ENCODE results near the gene SLC49A4.

Gene SLC49A4

DNA sequence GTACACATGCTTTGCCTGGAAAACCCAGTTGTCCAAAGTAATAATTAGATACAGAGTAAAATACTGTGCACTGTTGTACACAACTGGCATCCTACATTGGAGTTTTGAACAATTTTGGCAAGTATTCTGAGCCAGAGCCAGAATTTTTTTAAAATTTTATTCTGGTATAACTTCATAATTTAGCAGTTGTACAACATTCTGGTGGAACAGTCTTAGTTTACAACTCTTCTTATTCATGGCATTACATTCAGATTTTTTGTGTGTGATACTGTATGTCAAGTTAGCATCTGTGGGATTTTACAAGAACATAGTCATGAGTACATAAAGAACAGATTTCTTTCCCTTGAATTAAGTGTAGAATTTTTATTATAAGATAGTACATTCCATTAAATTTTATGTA is 67.5 kb downstream of the SLC49A4 start:
- no peak for DNase-seq

DNA sequence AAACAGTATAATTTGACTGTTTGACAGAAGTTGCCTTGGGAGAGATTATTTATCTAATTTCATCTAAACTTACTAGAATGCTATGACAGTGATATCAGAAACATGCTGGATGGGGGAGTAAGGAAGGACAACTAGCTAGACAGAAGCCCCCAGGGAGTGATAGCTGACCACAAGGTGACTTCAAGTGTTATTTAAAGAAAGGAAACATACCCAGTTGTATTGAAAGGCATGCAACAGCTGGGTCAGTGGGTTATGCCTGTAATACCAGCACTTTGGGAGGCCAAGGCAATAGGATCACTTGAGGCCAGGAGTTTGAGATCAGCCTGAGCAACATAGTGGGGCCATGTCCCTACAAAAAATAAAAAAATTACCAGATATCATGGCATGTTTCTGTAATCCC is 69.6 kb downstream of the SLC49A4 start:
- DNase-seq: no peak

DNA sequence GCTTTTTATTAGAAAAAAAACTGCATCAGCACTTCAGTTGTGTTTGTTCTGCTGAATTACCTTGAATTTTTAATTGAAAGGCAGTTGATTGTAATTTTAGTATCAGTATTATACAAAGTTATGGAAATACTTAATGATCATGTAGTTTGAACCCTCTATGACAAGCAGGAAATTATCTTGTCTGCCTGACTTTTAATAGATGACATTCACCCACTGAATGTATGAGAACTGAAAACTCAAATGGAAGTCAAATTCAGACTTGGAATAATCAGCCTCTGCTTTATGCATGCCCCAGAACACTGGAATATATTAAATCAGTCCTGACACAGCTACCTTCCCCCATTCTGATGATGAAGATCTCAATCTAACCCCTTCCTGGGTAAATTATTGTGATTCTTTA is 73.5 kb downstream of the SLC49A4 start:
- DNase-seq: no peak

DNA sequence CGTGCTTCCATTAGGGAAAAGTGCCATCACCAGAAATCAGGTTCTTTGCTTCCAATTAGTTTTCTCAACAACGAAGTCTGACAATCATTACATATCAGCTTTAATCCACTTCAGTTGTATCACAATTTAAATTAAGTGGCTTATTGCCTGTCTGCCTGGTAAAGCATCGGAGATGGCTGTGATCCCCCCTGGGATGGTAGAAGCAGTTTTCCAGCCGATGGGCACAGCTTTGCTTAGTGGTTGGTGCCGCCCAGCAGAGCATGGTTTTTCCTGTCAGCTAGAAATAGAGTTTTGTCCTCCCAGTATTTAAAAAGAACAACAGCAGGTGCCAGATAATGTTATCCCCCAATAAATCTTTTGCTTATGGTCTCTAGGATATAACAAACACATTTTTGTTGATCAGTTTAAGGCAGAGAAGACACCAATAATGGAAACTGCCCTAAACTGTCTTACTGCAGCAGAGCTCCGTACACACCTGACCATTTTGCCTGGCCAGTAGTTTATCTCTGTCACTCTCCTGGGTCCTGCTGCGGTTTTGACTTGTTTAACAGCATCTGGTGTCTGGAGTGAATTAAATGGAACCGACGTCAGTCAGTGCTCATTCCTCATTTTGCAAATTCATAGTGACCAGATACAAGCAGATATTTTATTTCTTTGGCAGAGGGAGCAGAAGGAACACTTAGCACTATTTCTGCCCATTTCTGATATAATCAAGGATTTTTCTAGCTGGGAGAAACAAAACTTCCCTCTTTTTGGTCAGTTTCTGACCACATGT is 79.1 kb downstream of the SLC49A4 start:
- DNase-seq: no peak

DNA sequence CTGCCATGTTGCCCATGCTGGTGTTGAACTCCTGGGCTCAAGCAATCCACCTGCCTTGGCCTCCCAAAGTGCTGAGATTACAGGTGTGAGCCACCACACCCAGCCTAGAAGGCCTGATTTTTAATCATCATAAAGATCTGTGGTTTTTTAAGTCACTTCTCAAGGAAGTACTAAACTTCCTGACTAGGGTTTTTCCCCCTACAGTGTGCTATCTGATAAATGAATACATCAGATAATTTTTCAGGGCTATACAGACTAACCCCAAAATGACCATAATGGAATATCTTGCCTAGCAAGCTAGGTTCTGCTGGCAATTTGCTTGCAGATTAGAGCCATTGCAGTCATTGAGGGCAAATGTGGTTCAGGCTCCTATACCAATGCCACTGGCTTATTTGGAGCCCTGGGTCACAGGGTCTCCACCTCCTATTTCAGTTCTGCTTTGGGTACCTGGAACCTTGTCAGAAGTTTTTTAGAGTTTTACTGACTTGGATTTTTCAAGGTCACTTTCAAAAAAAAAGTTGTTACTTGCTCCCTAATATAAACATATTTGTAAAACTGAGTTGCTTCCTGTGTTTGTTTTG is 80.8 kb downstream of the SLC49A4 start:
- no peak for DNase-seq

DNA sequence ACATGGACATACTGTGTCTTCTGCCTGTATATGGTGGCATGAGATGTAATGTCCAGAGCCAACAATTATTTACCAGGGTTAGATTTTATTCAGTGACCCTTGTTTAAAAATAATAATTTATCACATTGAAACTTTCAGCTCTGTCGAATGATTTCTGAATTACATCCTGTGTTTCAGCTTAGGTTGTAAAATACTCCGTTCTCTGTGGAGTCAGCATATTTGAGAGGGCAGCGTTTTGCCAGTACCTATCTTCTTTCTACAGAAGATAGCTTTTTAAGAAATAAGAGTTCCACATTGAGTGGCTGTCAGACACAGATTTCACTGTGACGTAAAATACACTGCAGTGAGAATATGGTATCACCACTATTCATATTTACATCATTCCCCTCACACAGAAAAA is 85.3 kb downstream of the SLC49A4 start:
- no peak for DNase-seq

DNA sequence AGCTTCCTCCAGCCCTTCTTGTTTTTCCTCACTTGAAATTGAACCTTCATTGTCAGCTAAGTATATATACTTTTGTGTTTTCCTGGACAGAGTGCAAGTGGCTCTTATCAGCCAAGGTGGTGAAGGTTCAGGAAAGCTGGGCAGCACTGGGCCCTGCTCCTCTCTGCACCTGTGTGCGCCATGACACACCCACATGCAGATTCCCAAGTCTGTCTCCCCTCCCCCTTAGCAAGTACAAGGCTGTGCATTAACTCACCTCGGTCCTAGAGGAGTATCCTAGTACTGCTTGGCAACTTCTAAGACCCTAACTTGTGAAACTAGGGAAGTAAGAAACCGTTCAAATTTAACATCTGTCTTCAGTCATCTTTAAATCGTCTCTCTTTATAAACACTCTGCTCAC is 85.8 kb downstream of the SLC49A4 start:
- no peak for DNase-seq

DNA sequence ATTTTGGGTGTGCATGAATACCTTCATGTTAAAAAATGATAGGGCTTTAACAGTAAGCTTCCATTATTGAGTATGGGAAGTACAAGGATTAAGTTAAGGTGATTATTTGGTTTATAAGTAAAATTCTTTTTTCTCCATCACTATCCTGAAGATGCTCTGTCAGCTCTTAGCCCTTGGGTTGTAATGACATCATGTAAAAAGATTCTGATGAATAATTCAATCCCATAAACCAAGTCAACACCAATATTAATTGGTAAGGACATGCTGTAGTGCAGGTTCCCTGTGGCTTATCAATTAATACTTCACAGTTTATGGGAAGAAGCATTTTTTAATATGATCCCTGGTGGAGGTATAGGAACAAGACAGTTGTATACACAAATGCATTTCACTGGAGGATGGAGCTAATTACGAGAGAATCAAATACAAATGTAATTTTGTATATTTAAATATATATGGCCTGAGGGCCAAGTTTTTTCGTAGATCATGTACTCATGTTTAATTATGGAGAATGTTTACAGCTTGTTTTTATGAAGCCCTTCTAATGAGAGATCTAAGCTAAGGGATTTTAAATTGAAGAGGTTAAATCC is 87.6 kb downstream of the SLC49A4 start:
- no peak for DNase-seq

DNA sequence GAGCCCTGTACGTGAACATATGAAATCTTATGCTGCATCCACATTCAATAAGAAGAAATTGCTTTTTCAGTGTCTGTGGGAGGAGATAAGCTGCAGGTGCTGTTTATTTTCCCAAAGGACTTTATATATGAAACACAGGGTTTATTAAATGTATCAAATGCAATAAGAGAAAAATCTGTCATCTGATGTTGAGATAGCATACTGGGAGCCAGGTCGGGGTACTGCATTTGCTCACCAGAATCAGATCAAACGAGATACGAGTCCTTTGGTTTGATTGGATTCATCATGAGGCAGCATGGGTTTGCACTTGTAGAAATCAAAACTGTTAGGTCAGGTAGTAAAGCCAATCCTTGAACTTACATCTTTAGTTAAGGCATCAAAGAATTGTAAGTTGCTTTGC is 91.4 kb downstream of the SLC49A4 start:
- DNase-seq: no peak

DNA sequence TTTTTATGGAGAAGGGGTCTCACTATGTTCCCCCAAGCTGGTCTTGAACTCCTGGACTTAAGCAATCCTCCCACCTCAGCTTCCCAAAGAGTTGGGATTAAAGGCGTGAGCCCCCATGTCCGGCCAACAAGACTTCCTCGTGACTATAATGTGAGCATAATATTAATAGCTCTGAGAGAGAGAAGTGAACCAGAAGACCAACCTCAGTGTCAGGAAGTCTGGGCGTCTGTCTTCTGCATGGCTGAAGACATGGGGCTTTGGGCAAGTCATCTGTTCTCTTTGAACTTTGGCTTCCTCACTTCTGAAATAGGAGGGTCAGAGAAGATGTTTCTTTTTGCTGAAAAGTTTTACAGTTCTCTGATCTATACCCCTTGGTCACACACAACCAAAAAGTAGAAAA is 92.1 kb downstream of the SLC49A4 start:
- DNase-seq: no peak

DNA sequence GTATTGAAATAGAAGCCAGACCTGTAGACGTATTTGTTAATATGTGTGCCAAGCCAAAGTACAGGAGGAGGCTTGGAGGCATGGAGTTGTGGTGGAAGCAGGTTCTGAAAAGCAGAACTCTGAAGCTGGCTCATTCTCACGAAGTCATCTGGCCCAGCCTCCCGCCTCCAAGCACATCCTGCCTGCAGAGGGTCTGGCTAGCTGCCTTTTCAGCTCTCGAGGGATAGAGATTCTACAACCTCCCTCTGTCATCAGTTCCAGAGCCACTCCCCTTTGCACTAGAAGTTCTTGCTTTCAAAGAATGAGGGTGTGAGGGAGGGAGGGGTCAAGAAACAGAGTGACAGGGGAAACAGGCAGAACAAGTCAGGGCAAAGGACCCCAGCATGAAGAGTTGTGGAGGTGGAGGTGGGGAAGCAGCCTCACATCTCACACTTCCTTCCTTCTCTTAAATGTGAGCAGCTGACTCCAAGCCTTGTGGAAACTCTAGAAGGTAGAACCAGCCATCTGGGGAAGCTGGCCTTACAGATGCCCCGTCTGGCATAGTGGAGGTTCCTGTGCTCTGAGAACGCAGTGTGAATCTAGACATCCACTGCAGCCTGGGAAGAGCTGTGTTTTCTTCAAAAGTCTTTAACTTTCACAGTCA is 95.3 kb downstream of the SLC49A4 start:
- no peak for DNase-seq

DNA sequence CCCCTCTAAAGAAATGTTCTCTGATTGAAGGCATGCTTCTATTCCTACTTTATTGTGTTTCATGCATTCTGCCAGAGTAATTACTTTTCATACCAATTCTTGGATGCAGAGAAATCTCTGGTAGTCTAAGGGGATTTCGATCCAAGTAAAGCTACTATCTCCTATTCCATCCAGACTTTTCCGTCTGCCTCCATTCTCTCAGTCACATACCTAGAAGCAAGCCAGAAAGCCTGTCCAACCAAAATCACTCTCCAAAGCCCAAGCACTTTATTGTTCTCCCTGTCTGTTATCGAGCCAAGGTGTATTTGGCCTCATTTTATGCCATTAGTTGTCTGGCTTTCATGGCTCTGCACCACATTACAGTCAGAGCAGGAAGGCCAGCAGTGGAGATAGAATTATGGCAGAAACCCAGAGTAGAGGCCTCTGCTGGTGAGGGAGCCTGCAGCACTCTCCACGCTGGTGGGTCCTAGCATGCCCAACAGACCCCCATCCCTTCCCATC is 95.9 kb downstream of the SLC49A4 start:
- no peak for DNase-seq

DNA sequence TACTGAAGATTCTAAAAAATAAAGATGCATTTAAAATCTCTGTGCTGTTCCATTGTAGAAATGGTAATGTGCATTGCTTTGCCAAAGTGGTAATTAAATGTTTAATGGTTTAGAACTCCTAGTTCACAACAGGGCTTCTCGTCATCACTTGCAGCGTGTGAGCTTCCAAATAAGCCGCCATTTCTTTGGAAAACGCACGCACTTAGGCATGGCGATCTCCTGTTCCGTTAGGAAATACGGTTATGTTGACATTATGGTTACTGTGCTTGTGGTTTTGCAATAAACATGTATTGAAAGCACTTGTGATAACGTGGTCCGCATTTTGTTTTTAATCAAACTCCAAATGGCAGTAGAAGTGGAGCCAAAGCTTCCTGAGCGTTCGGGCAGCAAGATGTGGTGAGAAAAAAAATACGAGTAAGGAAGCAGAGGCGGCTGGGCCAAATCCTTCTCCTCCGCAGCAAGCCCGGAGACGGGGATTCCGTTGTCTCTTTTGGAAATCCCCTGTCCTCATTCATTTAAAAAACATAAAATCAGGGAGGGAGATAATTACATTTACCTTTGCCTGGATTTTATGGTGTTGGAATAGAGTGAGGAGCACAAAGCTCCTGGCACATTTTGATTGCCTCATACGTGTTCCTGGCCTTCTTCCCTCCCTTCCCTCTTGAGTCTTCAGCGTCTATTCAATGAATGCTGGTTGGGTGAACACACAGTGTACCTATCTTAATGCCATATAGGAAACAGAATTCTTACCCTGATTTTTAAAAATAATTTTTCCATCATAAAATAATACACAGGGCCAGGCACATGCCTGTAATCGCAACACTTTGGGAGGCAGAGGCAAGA is 97.5 kb downstream of the SLC49A4 start:
- DNase-seq: no peak

DNA sequence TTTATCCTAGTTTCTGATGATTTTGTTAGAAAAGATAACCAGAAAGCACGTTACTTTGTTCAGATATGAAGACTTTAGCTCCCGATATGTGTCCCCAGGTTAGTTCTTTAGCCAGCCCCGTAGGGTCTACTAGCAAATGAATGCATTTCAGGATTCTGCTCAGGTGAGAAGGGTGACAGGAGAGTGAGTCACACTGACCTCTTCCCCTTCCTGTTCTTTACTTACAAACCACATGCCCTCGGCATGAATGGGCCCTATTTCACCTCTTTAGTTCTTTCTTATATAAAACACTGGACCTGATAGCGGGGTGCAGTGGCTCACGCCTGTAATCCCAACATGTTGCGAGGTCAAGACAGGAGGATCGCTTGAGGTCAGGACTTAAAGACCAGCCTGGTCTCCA is 98.4 kb downstream of the SLC49A4 start:
- no peak for DNase-seq

DNA sequence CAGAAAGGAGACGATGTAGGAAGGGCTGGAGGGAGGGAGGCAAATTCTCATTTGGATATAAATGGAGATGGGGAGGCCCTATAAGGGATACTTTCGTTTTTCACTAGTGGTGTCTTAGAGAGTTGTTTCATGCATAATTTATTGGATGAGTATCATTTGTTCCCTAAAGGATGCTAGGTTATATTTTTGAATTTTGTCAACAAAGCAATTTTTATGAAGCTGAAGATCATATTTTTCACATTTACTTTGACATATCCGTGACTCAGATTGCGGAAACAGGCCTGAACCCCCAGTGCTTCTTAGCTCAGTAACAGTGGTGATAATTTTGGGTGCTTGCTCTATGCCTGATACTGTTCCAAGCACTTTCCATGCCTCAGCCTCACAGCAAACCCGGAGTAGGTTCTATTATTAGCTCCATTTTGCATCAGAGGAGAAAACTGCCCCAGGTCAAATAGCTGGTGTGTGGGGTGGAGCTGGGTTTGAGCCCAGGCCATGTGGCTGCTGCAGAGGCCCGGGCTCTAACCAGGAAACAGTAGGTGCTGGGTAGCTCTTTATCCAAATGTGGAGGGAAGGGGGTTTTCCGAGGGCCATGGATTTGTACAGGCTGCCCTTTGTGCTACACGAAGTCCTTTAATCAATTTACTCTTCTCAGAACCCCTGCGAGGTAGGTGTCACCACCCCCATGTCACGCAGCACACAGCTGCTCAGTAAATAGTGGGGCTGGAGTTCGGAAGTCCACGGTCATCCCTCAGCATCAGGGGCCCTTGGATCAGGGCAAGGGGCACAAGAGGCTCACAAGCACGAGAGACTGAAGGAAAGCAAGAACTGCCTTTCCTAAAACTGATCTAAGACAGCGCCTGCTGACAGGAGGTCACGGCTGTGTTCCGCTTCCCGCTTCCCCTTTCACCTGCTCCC is 99.1 kb downstream of the SLC49A4 start:
- DNase-seq: no peak

DNA sequence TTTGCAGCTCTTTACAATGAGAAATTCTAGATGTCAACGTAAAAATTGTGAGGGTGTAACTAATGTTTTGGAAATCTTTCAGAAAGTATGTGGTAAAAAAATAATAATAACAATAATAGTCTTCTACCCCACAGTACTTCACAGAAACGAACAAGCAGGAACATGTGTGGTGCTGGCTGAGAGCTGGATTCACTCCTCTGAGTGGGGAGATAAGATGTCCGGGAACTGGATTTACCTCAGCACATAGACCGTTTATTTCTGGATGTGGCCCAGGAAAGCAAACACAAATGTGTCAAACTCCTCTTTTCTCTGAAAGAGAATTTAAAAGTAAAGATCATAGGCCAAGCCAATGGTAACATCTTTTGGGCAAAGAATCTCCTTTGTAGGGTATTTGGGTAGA is 103.4 kb downstream of the SLC49A4 start:
- no peak for DNase-seq

DNA sequence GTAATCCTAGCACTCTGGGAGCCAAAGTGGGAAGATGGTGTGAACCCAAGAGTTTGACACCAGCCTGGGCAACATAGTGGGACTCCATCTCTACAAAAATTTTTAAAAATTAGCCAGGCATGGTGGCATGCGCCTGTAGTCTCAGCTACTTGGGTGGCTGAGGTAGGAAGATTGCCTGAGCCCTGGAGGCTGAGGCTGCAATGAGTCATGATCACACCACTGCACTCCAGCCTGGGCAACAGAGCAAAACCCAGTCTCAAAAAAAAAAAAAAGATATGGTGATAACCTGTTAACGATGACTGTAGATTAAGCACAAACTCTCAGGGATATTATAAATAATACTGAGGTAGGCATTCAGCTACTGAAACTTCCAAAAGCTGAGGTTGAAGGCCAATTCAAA is 107.5 kb downstream of the SLC49A4 start:
- DNase-seq: no peak

DNA sequence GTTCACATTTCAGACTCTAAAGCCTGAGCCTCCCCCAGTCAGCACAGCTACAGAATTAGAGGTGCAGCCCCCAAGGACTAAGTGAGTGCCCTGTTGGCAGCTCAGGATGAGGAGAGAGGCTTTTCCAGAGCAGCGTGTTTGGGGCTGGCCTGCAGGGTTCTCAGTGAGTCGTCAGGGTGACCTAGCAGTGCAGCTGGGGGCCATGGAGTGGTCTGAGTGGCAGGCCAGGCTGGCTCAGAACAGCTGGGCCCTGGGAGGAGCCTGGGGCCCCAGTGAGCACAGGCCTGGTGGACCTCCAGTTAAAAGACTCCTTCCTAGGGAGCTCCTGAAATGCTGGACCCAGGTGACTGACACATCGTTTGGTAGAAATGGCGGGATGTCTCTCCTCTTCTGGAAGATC is 108.3 kb downstream of the SLC49A4 start:
- DNase-seq: no peak

DNA sequence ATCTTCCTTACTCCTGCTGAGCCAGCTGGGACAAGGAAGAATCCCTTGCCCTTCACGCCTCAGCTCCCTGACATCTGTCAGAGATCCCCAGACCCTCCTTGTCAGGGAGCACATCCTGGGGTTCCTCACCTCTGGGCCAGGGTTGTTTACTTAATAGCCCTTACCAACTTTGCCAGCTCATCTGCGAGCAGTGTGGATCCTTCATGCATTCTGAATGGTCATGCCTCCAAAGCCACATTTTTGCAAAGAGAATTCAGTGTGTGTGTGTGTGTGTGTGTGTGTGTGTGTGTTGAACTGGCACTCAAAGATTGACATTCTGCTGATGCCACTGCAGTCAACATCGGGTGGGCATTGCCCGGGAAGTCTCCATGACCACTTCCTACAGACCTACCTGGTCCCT is 112.6 kb downstream of the SLC49A4 start:
- DNase-seq: no peak

DNA sequence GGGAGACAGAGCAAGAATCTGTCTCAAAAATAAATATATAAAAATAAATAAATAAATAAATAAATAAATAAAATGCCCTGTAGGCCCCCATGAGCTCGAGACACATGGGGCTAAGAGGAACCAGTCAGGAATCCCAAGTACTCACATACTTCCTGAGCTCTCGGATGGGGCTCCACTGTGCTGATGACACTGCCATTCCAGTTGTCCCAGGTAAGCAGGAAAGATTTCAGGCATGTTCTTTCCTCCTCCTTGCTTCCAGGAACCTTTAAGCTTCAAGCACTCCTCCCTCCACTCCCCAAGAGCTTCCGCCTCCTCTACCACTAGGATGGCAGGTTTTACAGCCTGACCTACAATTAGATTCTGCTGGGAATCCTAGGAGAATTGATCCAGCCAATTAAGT is 113.4 kb downstream of the SLC49A4 start:
- no peak for DNase-seq

DNA sequence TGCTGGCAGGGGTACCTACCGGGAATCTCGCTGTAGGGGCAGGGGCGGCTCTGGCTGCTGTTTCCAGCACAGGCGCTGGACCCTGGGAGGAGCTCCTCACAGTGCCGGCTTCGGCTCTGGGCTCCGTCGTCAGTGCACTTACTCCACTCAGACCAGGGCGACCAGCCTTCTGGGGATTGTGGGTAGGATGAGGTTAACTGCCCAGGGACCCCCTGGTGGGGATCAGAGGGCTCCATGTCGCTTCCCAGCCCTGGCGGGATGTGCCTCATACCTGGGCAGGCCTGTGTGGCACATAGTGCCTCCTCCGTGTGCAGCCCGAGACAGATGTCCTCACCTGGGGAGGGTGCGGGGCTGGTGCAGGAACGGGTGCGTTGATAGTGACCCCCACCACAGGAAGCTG is 117.0 kb downstream of the SLC49A4 start:
- DNase-seq: no peak
